Measurements from ENCODE around the gene TXN2. TPM values are rescaled to one million over a fixed set of nuclear protein-coding genes. Genes with fewer than 3 reads are reported as not detected.

TXN2 gene
- total and polyA plus RNA-seq, 2 experiments from 2014 or later, result 23.0 to 50.3 TPM

GRCh38 chr22:36461665-36462649, 19.5 kb downstream of the TXN2 start:
- Histone ChIP-seq H2AFZ (no peak overlapping the region), H3K4me1 (ENCODE audit: insufficient read depth) (peaks cover 20% of the 10 kb centered on the region), H3F3A (replicated peaks; ENCODE audit: low read depth) (0 out of 2 replicates have a peak, but pooled peaks cover 2% of the 10 kb centered on the region), H3K9me2 (ENCODE audit: insufficient read depth) (no peaks in the 10 kb centered on the region), H3K27me3 (ENCODE audit: insufficient read depth) (no peaks in the 10 kb centered on the region), H3K4me3 (no peak overlapping the region), H3K27ac (ENCODE audit: low read depth) (no peak overlapping the region; the same call in 1 of the 2 replicates), H3K4me2 (no peak overlapping the region), H4K20me1 (replicated peaks; ENCODE audit: insufficient read depth) (no peaks in the 10 kb centered on the region), H3K79me2 (replicated peaks; ENCODE audit: insufficient read depth) (no peaks in the 10 kb centered on the region), H3K36me3 (ENCODE audit: insufficient read depth) (no peaks in the 10 kb centered on the region)
- no peak overlapping the region; the same call in 1 of the 2 replicates for H3K27ac Mint-ChIP-seq
- H3K4me1 Mint-ChIP-seq, result peaks cover 27% of the 10 kb centered on the region
- TF ChIP-seq EZH2phosphoT487 (IDR thresholded peaks at IDR 0.05; ENCODE audit: unreplicated experiment) (no peak), REST (IDR thresholded peaks at IDR 0.05; ENCODE audit: unreplicated experiment) (no peak), ETS1 (IDR thresholded peaks at IDR 0.05) (no peak), CTCF (conservative IDR thresholded peaks at IDR 0.05; ENCODE audit: low read depth in 2 of 2) (no peak), STAT1 (IDR thresholded peaks at IDR 0.05; ENCODE audit: unreplicated experiment) (no peak), ZNF462 (CRISPR knock-in tag; IDR thresholded peaks at IDR 0.05) (no peak), CREB1 (CRISPR knock-in tag; IDR thresholded peaks at IDR 0.05; ENCODE audit: low read depth) (no peak)
- no peak overlapping the region for H3K4me3 Mint-ChIP-seq
- H3K27me3 Mint-ChIP-seq (ENCODE audit: insufficient read depth, low read depth, poor library complexity), result peaks cover 11% of the 10 kb centered on the region
- H3K36me3 Mint-ChIP-seq (ENCODE audit: low read depth), result no peaks in the 10 kb centered on the region; the same call in 2 of the 3 replicates
- no peaks in the 10 kb centered on the region for H3K9me3 Mint-ChIP-seq
- ATAC-seq, result peak; percentile 48
- DNase-seq (ENCODE audit: low spot score), result peak; percentile 73

Measured in GM23338 (cell line).